ENCODE results near the gene APBA2. TPM values are rescaled to one million over a fixed set of nuclear protein-coding genes. Genes with fewer than 3 reads are reported as not detected.
A peak's percentile ranks its signal among the peaks of the same experiment; 100 is the strongest.

Gene APBA2
- total and polyA plus RNA-seq, 10 of the 15 experiments (the other 5 are each of a cell fraction or from before 2014, with no cell fraction given), result 0.06 to 0.26 (median 0.07) TPM; not detected in 7

DNA sequence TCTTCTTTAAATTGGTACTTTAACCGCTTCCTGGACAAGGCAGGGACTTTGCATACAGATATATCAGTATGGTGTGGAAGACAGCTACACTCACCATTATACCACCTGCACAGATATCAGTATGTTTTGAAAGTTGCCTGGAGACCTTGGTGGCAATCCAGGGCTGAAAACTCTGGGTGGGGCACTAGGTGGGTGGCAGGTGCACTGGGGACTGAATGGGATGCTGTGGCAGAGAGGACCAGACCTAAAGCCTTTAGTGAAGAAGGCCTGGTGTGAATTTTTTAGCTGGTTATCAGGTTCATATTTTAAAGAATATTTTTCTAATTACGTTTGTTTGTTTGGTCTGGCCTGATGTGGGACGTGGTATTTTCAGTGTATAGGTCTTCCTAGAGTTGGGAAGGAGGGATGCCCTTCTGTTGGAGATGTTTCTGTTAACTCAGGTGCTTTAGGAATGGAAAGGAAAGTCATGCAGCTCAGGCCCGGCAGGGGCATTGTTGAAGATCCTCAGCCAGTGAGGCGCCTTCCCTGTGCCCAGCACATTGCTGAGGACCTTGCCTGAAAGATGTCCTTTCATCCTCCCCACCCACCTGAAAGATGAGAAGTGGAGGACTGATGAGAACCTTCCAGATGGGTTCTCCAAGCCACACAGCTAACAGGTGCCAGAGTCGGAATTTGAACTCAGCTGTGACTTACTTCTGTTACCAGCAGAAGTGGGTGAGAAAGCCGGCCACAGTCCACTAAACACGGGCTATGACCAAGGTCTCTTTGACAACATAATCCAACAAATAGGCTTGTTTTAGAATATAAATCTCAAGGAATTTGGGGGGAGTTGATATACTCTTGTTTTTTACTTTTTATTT is 77.3 kb downstream of the APBA2 start:
- peak; percentile 52 for ATAC-seq
- ChIA-PET CTCF (interaction anchor here (1.0 kb wide), 1 partner anchor 28 kb away, joined by 3 read pairs; no protein-coding TSS in a partner anchor), SMC1A (ENCODE audit: uncharacterized antibody, unreplicated experiment) (interaction anchor here (0.6 kb wide), 1 partner anchor 19 kb away, joined by 3 read pairs; no protein-coding TSS in a partner anchor), RAD21 (ENCODE audit: unreplicated experiment) (no interaction called here), POLR2A (no interaction called here)
- H2AFZ ChIP-seq (ENCODE audit: control insufficient read depth, low read depth, low read length), result no peak overlapping the region
- no TSS peak for BruUV-seq (replicated peaks)
- H3K4me3 ChIP-seq, result no peak overlapping the region
- H3K36me3 ChIP-seq (ENCODE audit: control insufficient read depth in 2 of 2, insufficient read depth in 2 of 2, low read length in 1 of 2), result no peaks in the 10 kb centered on the region
- H3K27ac ChIP-seq (ENCODE audit: control insufficient read depth, insufficient read depth), result no peak overlapping the region
- H4K20me1 ChIP-seq (ENCODE audit: control insufficient read depth, insufficient read depth), result no peaks in the 10 kb centered on the region
- no peak for FAIRE-seq
- H3K9ac ChIP-seq (ENCODE audit: control insufficient read depth, insufficient read depth, low read length), result no peak overlapping the region
- no peaks in the 10 kb centered on the region for H3K4me1 ChIP-seq (ENCODE audit: control insufficient read depth, insufficient read depth, low read length)
- no peaks in the 10 kb centered on the region for H3K9me3 ChIP-seq (replicated peaks; ENCODE audit: control insufficient read depth, insufficient read depth, low read length)
- DNase-seq (ENCODE audit: low read depth, low spot score), result no peak
- H3K79me2 ChIP-seq (ENCODE audit: control insufficient read depth, insufficient read depth, low read length), result no peaks in the 10 kb centered on the region
- intact Hi-C loops (cut with micrococcal nuclease; ENCODE audit: unreplicated experiment), result no loop called here
- 14% methylated on average over 8 of the region's 8 CpGs for WGBS (ENCODE audit: insufficient coverage, insufficient replicate concordance, low lambda C conversion rate, missing lambda C conversion rate)
- no peaks in the 10 kb centered on the region; a peak in 2 of 4 replicates for H3K27me3 ChIP-seq (replicated peaks in 1 of 2; ENCODE audit: control insufficient read depth in 2 of 2, insufficient read depth in 2 of 2, low read length in 1 of 2)
- in situ Hi-C loops (cut with MboI), result no loop called here
- H3K4me2 ChIP-seq (ENCODE audit: control insufficient read depth, insufficient read depth), result no peak overlapping the region
- TF ChIP-seq RELA (IDR thresholded peaks at IDR 0.05; ENCODE audit: borderline replicate concordance, partially characterized antibody) (no peak), IKZF2 (IDR thresholded peaks at IDR 0.05) (no peak), HDGF (IDR thresholded peaks at IDR 0.05) (no peak), TARDBP (IDR thresholded peaks at IDR 0.05; ENCODE audit: borderline replicate concordance) (no peak), FOXM1 (IDR thresholded peaks at IDR 0.05; ENCODE audit: low read depth, low read length) (no peak), BCL11A (IDR thresholded peaks at IDR 0.05; ENCODE audit: low read depth, low read length) (no peak), CREB1 (IDR thresholded peaks at IDR 0.05; ENCODE audit: low read depth) (no peak), ETV6 (conservative IDR thresholded peaks at IDR 0.05 in 1 of 2, IDR thresholded peaks at IDR 0.05 in 1 of 2; ENCODE audit: borderline replicate concordance in 1 of 2, low read depth in 1 of 2) (no peak), EGR1 (IDR thresholded peaks at IDR 0.05; ENCODE audit: borderline replicate concordance in 1 of 2, low read depth in 2 of 2, low read length in 2 of 2) (no peak), SUZ12 (IDR thresholded peaks at IDR 0.05; ENCODE audit: unreplicated experiment) (no peak), SREBF1 (IDR thresholded peaks at IDR 0.05; ENCODE audit: low read length) (no peak), MTA2 (IDR thresholded peaks at IDR 0.05; ENCODE audit: low read depth) (no peak)
- TF ChIP-seq, protein P1, sequence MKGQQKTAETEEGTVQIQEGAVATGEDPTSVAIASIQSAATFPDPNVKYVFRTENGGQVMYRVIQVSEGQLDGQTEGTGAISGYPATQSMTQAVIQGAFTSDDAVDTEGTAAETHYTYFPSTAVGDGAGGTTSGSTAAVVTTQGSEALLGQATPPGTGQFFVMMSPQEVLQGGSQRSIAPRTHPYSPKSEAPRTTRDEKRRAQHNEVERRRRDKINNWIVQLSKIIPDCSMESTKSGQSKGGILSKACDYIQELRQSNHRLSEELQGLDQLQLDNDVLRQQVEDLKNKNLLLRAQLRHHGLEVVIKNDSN (IDR thresholded peaks at IDR 0.05; ENCODE audit: borderline replicate concordance, extremely low read length, insufficient read depth, low read depth, low read length), result no peak
- TF ChIP-seq, protein P2, sequence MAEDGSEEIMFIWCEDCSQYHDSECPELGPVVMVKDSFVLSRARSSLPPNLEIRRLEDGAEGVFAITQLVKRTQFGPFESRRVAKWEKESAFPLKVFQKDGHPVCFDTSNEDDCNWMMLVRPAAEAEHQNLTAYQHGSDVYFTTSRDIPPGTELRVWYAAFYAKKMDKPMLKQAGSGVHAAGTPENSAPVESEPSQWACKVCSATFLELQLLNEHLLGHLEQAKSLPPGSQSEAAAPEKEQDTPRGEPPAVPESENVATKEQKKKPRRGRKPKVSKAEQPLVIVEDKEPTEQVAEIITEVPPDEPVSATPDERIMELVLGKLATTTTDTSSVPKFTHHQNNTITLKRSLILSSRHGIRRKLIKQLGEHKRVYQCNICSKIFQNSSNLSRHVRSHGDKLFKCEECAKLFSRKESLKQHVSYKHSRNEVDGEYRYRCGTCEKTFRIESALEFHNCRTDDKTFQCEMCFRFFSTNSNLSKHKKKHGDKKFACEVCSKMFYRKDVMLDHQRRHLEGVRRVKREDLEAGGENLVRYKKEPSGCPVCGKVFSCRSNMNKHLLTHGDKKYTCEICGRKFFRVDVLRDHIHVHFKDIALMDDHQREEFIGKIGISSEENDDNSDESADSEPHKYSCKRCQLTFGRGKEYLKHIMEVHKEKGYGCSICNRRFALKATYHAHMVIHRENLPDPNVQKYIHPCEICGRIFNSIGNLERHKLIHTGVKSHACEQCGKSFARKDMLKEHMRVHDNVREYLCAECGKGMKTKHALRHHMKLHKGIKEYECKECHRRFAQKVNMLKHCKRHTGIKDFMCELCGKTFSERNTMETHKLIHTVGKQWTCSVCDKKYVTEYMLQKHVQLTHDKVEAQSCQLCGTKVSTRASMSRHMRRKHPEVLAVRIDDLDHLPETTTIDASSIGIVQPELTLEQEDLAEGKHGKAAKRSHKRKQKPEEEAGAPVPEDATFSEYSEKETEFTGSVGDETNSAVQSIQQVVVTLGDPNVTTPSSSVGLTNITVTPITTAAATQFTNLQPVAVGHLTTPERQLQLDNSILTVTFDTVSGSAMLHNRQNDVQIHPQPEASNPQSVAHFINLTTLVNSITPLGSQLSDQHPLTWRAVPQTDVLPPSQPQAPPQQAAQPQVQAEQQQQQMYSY (CRISPR knock-in tag; IDR thresholded peaks at IDR 0.05), result no peak
- TF ChIP-seq, protein P3, sequence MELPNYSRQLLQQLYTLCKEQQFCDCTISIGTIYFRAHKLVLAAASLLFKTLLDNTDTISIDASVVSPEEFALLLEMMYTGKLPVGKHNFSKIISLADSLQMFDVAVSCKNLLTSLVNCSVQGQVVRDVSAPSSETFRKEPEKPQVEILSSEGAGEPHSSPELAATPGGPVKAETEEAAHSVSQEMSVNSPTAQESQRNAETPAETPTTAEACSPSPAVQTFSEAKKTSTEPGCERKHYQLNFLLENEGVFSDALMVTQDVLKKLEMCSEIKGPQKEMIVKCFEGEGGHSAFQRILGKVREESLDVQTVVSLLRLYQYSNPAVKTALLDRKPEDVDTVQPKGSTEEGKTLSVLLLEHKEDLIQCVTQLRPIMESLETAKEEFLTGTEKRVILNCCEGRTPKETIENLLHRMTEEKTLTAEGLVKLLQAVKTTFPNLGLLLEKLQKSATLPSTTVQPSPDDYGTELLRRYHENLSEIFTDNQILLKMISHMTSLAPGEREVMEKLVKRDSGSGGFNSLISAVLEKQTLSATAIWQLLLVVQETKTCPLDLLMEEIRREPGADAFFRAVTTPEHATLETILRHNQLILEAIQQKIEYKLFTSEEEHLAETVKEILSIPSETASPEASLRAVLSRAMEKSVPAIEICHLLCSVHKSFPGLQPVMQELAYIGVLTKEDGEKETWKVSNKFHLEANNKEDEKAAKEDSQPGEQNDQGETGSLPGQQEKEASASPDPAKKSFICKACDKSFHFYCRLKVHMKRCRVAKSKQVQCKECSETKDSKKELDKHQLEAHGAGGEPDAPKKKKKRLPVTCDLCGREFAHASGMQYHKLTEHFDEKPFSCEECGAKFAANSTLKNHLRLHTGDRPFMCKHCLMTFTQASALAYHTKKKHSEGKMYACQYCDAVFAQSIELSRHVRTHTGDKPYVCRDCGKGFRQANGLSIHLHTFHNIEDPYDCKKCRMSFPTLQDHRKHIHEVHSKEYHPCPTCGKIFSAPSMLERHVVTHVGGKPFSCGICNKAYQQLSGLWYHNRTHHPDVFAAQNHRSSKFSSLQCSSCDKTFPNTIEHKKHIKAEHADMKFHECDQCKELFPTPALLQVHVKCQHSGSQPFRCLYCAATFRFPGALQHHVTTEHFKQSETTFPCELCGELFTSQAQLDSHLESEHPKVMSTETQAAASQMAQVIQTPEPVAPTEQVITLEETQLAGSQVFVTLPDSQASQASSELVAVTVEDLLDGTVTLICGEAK (IDR thresholded peaks at IDR 0.05; ENCODE audit: borderline replicate concordance), result no peak
